Nephron progenitor cell (in vitro differentiated cells): Measurements from ENCODE around the gene CRY2.

ENCODE experiments used
- DNase-seq: peaks from one replicate; pipeline ENCODE4 v3.0.0; 2021
- H3K27ac Mint-ChIP-seq: 2 replicates; pipeline ENCODE4 v1.8.0; 2021; ENCODE audit warnings: mild to moderate bottlenecking, moderate library complexity, mixed read lengths
- H3K27me3 Mint-ChIP-seq: 2 replicates; pipeline ENCODE4 v1.8.0; 2021; ENCODE audit warnings: mild to moderate bottlenecking, low read depth, mixed read lengths; ENCODE audit not compliant: poor library complexity
- H3K36me3 Mint-ChIP-seq: 2 replicates; pipeline ENCODE4 v1.8.0; 2021; ENCODE audit warnings: low read depth, mixed read lengths
- H3K4me1 Mint-ChIP-seq: 2 replicates; pipeline ENCODE4 v1.8.0; 2021; ENCODE audit warnings: mixed read lengths
- H3K4me3 Mint-ChIP-seq: 2 replicates; pipeline ENCODE4 v1.8.0; 2021; ENCODE audit warnings: mild to moderate bottlenecking, moderate library complexity, mixed read lengths
- H3K9me3 Mint-ChIP-seq: 2 replicates; pipeline ENCODE4 v1.8.0; 2021; ENCODE audit warnings: mild to moderate bottlenecking, moderate library complexity, mixed read lengths
- CTCF ChIP-seq: fragments of 200-600 bp; sonication (generic); IDR thresholded peaks from 2 replicates; pipeline ENCODE4 v1.5.0; 2021; ENCODE audit warnings: antibody characterized with exemption

CRY2 gene

GRCh38 chr11:45889555-45889954 lies 42.3 kb downstream of the CRY2 start:
- H3K36me3 Mint-ChIP-seq, result no peaks in the 10 kb centered on the region
- TF ChIP-seq CTCF, result no peak
- DNase-seq, result no peak
- no peaks in the 10 kb centered on the region for H3K9me3 Mint-ChIP-seq
- H3K4me3 Mint-ChIP-seq, result no peak overlapping the region
- H3K27ac Mint-ChIP-seq, result no peak overlapping the region
- H3K4me1 Mint-ChIP-seq, result peaks cover 18% of the 10 kb centered on the region
- H3K27me3 Mint-ChIP-seq, result peaks cover 63% of the 10 kb centered on the region

GRCh38 chr11:45889966-45890365 lies 42.7 kb downstream of the CRY2 start:
- TF ChIP-seq CTCF, result no peak
- Mint-ChIP-seq H3K27ac (no peak overlapping the region), H3K36me3 (no peaks in the 10 kb centered on the region), H3K4me3 (no peak overlapping the region), H3K4me1 (peaks cover 21% of the 10 kb centered on the region), H3K9me3 (no peaks in the 10 kb centered on the region), H3K27me3 (peaks cover 61% of the 10 kb centered on the region)
- no peak for DNase-seq

- Mint-ChIP-seq H3K9me3 (no peaks in the 10 kb centered on the region), H3K27me3 (peaks cover 55% of the 10 kb centered on the region), H3K4me1 (peaks cover 23% of the 10 kb centered on the region), H3K36me3 (no peaks in the 10 kb centered on the region), H3K4me3 (no peak overlapping the region), H3K27ac (no peak overlapping the region)
- TF ChIP-seq CTCF, result no peak
- no peak for DNase-seq
These were observed 43.7 kb downstream of the CRY2 start for GRCh38 chr11:45890886-45891550.

GRCh38 chr11:45892856-45893255 lies 45.6 kb downstream of the CRY2 start:
- Mint-ChIP-seq H3K4me3 (no peak overlapping the region), H3K27ac (no peak overlapping the region), H3K9me3 (no peaks in the 10 kb centered on the region), H3K4me1 (peaks cover 42% of the 10 kb centered on the region), H3K36me3 (no peaks in the 10 kb centered on the region), H3K27me3 (peaks cover 38% of the 10 kb centered on the region)
- no peak for DNase-seq
- no peak for TF ChIP-seq CTCF

GRCh38 chr11:45894555-45895247 lies 47.4 kb downstream of the CRY2 start:
- Mint-ChIP-seq H3K27ac (no peak overlapping the region), H3K27me3 (peaks cover 22% of the 10 kb centered on the region), H3K9me3 (no peaks in the 10 kb centered on the region), H3K36me3 (no peaks in the 10 kb centered on the region), H3K4me1 (peaks cover 57% of the 10 kb centered on the region), H3K4me3 (no peak overlapping the region)
- DNase-seq, result no peak
- no peak for TF ChIP-seq CTCF
